ENCODE measurements around the gene HDAC4.

The HDAC4 gene

GRCh38 chr2:239358062-239358754 is 42.6 kb downstream of the HDAC4 start:
- no peak overlapping the region for H3K4me3 ChIP-seq (ENCODE audit: low read depth, low read length)
- no peak for TF ChIP-seq CTCF (IDR thresholded peaks at IDR 0.05; ENCODE audit: insufficient read depth, low read depth, low read length, missing control alignments)
- DNase-seq (ENCODE audit: low read depth): no peak

- TF ChIP-seq CTCF (IDR thresholded peaks at IDR 0.05; ENCODE audit: insufficient read depth, low read depth, low read length, missing control alignments): no peak
- no peak for DNase-seq (ENCODE audit: low read depth)
Observed at GRCh38 chr2:239355724-239356123, 45.1 kb downstream of the HDAC4 start.

GRCh38 chr2:239355139-239355538 is 45.7 kb downstream of the HDAC4 start:
- no peak overlapping the region for H3K4me3 ChIP-seq (ENCODE audit: low read depth, low read length)
- TF ChIP-seq CTCF (IDR thresholded peaks at IDR 0.05; ENCODE audit: insufficient read depth, low read depth, low read length, missing control alignments): no peak
- no peak for DNase-seq (ENCODE audit: low read depth)

More at GRCh38 chr2:239355724-239356123, 45.1 kb downstream of the HDAC4 start:
- H3K4me3 ChIP-seq (ENCODE audit: low read depth, low read length): no peak overlapping the region

GRCh38 chr2:239354791-239355136 is 46.1 kb downstream of the HDAC4 start:
- no peak for TF ChIP-seq CTCF (IDR thresholded peaks at IDR 0.05; ENCODE audit: insufficient read depth, low read depth, low read length, missing control alignments)
- no peak overlapping the region for H3K4me3 ChIP-seq (ENCODE audit: low read depth, low read length)

GRCh38 chr2:239354132-239354790 is 46.6 kb downstream of the HDAC4 start:
- no peak overlapping the region for H3K4me3 ChIP-seq (ENCODE audit: low read depth, low read length)
- no peak for DNase-seq (ENCODE audit: low read depth)
- TF ChIP-seq CTCF (IDR thresholded peaks at IDR 0.05; ENCODE audit: insufficient read depth, low read depth, low read length, missing control alignments): no peak

More at GRCh38 chr2:239354791-239355136, 46.1 kb downstream of the HDAC4 start:
- DNase-seq (ENCODE audit: low read depth): no peak

- DNase-seq (ENCODE audit: low read depth): no peak
- no peak for TF ChIP-seq CTCF (IDR thresholded peaks at IDR 0.05; ENCODE audit: insufficient read depth, low read depth, low read length, missing control alignments)
- no peak overlapping the region for H3K4me3 ChIP-seq (ENCODE audit: low read depth, low read length)
Observed at GRCh38 chr2:239353692-239354091, 47.1 kb downstream of the HDAC4 start.

Data from GM12865 (cell line).